ENCODE results near the gene SSH3.
"Not testable (repeated sequence)": the region's sequence is repeated elsewhere in the genome, so short reads cannot be mapped to it uniquely, and the experiment has no call there.

SSH3 gene

GRCh38 chr11:67318876-67319275 is 15.5 kb downstream of the SSH3 start:
- not testable (repeated sequence) for H3K4me3 Mint-ChIP-seq, H3K9me3 Mint-ChIP-seq, ATAC-seq, H3K27ac Mint-ChIP-seq, H3K27me3 Mint-ChIP-seq, H3K4me1 Mint-ChIP-seq, H3K36me3 Mint-ChIP-seq

- Mint-ChIP-seq H3K4me1 (peaks cover 7% of the 10 kb centered on the region), H3K27me3 (no peaks in the 10 kb centered on the region), H3K27ac (no peak overlapping the region), H3K36me3 (no peaks in the 10 kb centered on the region), H3K4me3 (no peak overlapping the region), H3K9me3 (no peaks in the 10 kb centered on the region)
- no peak for ATAC-seq
These were observed 16.7 kb downstream of the SSH3 start for GRCh38 chr11:67320011-67320410.

- peaks cover 7% of the 10 kb centered on the region for H3K4me1 Mint-ChIP-seq
- no peaks in the 10 kb centered on the region for H3K27me3 Mint-ChIP-seq
- no peaks in the 10 kb centered on the region for H3K9me3 Mint-ChIP-seq
- no peak overlapping the region for H3K4me3 Mint-ChIP-seq
- ATAC-seq = no peak
- no peak overlapping the region for H3K27ac Mint-ChIP-seq
- no peaks in the 10 kb centered on the region for H3K36me3 Mint-ChIP-seq
These were observed 17.4 kb downstream of the SSH3 start for GRCh38 chr11:67320691-67321090.

GRCh38 chr11:67321313-67321871 is 18.1 kb downstream of the SSH3 start:
- no peaks in the 10 kb centered on the region for H3K9me3 Mint-ChIP-seq
- H3K4me3 Mint-ChIP-seq = no peak overlapping the region
- ATAC-seq = no peak
- no peak overlapping the region for H3K27ac Mint-ChIP-seq
- peaks cover 7% of the 10 kb centered on the region for H3K4me1 Mint-ChIP-seq
- no peaks in the 10 kb centered on the region for H3K27me3 Mint-ChIP-seq
- H3K36me3 Mint-ChIP-seq = no peaks in the 10 kb centered on the region

GRCh38 chr11:67322049-67322448 is 18.7 kb downstream of the SSH3 start:
- Mint-ChIP-seq H3K4me1 (peaks cover 7% of the 10 kb centered on the region), H3K36me3 (no peaks in the 10 kb centered on the region), H3K27ac (no peak overlapping the region), H3K4me3 (no peak overlapping the region), H3K27me3 (no peaks in the 10 kb centered on the region), H3K9me3 (no peaks in the 10 kb centered on the region)
- ATAC-seq = no peak

- ATAC-seq = no peak
- Mint-ChIP-seq H3K4me1 (peaks cover 4% of the 10 kb centered on the region), H3K27ac (no peak overlapping the region), H3K9me3 (no peaks in the 10 kb centered on the region), H3K36me3 (no peaks in the 10 kb centered on the region), H3K27me3 (no peaks in the 10 kb centered on the region), H3K4me3 (no peak overlapping the region)
These were observed 20.2 kb downstream of the SSH3 start for GRCh38 chr11:67323526-67323925.

- H3K36me3 Mint-ChIP-seq = peaks cover 5% of the 10 kb centered on the region
- H3K4me3 Mint-ChIP-seq = no peak overlapping the region
- H3K27me3 Mint-ChIP-seq = no peaks in the 10 kb centered on the region
- ATAC-seq = no peak
- no peaks in the 10 kb centered on the region for H3K4me1 Mint-ChIP-seq
- no peaks in the 10 kb centered on the region for H3K9me3 Mint-ChIP-seq
- H3K27ac Mint-ChIP-seq = no peak overlapping the region
These were observed 28.9 kb downstream of the SSH3 start for GRCh38 chr11:67332081-67332691.

- no peaks in the 10 kb centered on the region for H3K4me1 Mint-ChIP-seq
- H3K27ac Mint-ChIP-seq = no peak overlapping the region
- H3K36me3 Mint-ChIP-seq = peaks cover 5% of the 10 kb centered on the region
- no peak for ATAC-seq
- H3K27me3 Mint-ChIP-seq = no peaks in the 10 kb centered on the region
- no peaks in the 10 kb centered on the region for H3K9me3 Mint-ChIP-seq
- H3K4me3 Mint-ChIP-seq = no peak overlapping the region
These were observed 33.9 kb downstream of the SSH3 start for GRCh38 chr11:67337257-67337656.

GRCh38 chr11:67344264-67344663 is 40.9 kb downstream of the SSH3 start:
- Mint-ChIP-seq H3K27ac (peak overlapping the region; percentile 83), H3K27me3 (no peaks in the 10 kb centered on the region), H3K9me3 (no peaks in the 10 kb centered on the region), H3K4me1 (peaks cover 48% of the 10 kb centered on the region), H3K4me3 (no peak overlapping the region), H3K36me3 (no peaks in the 10 kb centered on the region)
- peak; percentile 83 for ATAC-seq

- no peak overlapping the region for H3K4me3 Mint-ChIP-seq
- H3K27me3 Mint-ChIP-seq = no peaks in the 10 kb centered on the region
- no peaks in the 10 kb centered on the region for H3K36me3 Mint-ChIP-seq
- no peaks in the 10 kb centered on the region for H3K9me3 Mint-ChIP-seq
- H3K27ac Mint-ChIP-seq = peak overlapping the region; percentile 83
- peak; percentile 62 for ATAC-seq
- peaks cover 59% of the 10 kb centered on the region for H3K4me1 Mint-ChIP-seq
These were observed 42.1 kb downstream of the SSH3 start for GRCh38 chr11:67345247-67345919.

- peak overlapping the region; percentile 83 for H3K27ac Mint-ChIP-seq
- H3K36me3 Mint-ChIP-seq = no peaks in the 10 kb centered on the region
- no peak overlapping the region for H3K4me3 Mint-ChIP-seq
- H3K4me1 Mint-ChIP-seq = peaks cover 67% of the 10 kb centered on the region
- H3K9me3 Mint-ChIP-seq = no peaks in the 10 kb centered on the region
- peak; percentile 51 for ATAC-seq
- no peaks in the 10 kb centered on the region for H3K27me3 Mint-ChIP-seq
These were observed 42.8 kb downstream of the SSH3 start for GRCh38 chr11:67345920-67346819.

- Mint-ChIP-seq H3K9me3 (no peaks in the 10 kb centered on the region), H3K4me1 (peaks cover 73% of the 10 kb centered on the region), H3K4me3 (no peak overlapping the region), H3K27ac (peak overlapping the region; percentile 65), H3K27me3 (no peaks in the 10 kb centered on the region), H3K36me3 (no peaks in the 10 kb centered on the region)
- ATAC-seq = no peak
These were observed 44.8 kb downstream of the SSH3 start for GRCh38 chr11:67347964-67348749.

GRCh38 chr11:67349036-67349435 is 45.7 kb downstream of the SSH3 start:
- peak overlapping the region; percentile 65 for H3K27ac Mint-ChIP-seq

GRCh38 chr11:67349457-67349856 is 46.1 kb downstream of the SSH3 start:
- Mint-ChIP-seq H3K9me3 (no peaks in the 10 kb centered on the region), H3K27me3 (no peaks in the 10 kb centered on the region), H3K36me3 (no peaks in the 10 kb centered on the region), H3K27ac (peak overlapping the region; percentile 65), H3K4me1 (peaks cover 76% of the 10 kb centered on the region), H3K4me3 (peak overlapping the region; percentile 26)
- no peak for ATAC-seq

More at GRCh38 chr11:67349036-67349435, 45.7 kb downstream of the SSH3 start:
- Mint-ChIP-seq H3K9me3 (no peaks in the 10 kb centered on the region), H3K4me1 (peaks cover 76% of the 10 kb centered on the region), H3K4me3 (no peak overlapping the region), H3K36me3 (no peaks in the 10 kb centered on the region), H3K27me3 (no peaks in the 10 kb centered on the region)
- no peak for ATAC-seq
